H9 (cell line): ENCODE measurements around the gene ACSF3. TPM values are rescaled to one million over a fixed set of nuclear protein-coding genes. Genes with fewer than 3 reads are reported as not detected.

Experiments used
- DNase-seq: peaks from one replicate; pipeline ENCODE4 v3.0.0-alpha.2; 2017
- H2AFZ ChIP-seq: one replicate; pipeline ENCODE4 v1.6.1; 2013; ENCODE audit warnings: mild to moderate bottlenecking, low read length, control low read depth, moderate library complexity
- H2AK5ac ChIP-seq: 2 replicates; pipeline ENCODE4 v1.6.1; 2013; ENCODE audit warnings: low read length, control low read depth, mixed read lengths; ENCODE audit not compliant: insufficient read length
- H2BK120ac ChIP-seq: one replicate; pipeline ENCODE4 v1.6.1; 2013; ENCODE audit warnings: low read depth, mild to moderate bottlenecking, low read length, control low read depth, inconsistent platforms; ENCODE audit not compliant: poor library complexity, severe bottlenecking
- H2BK12ac ChIP-seq: 2 replicates; pipeline ENCODE4 v1.6.1; 2013; ENCODE audit warnings: low read length, control low read depth, mixed read lengths, low read depth; ENCODE audit not compliant: insufficient read length
- H2BK15ac ChIP-seq: 2 replicates; pipeline ENCODE4 v1.6.1; 2013; ENCODE audit warnings: low read depth, low read length, control low read depth
- H2BK20ac ChIP-seq: one replicate; pipeline ENCODE4 v1.6.1; 2013; ENCODE audit warnings: low read depth, mild to moderate bottlenecking, low read length, control low read depth, inconsistent platforms; ENCODE audit not compliant: poor library complexity, severe bottlenecking
- H2BK5ac ChIP-seq: 2 replicates; pipeline ENCODE4 v1.6.1; 2013; ENCODE audit warnings: low read length, control low read depth, mixed read lengths; ENCODE audit not compliant: insufficient read length
- H3K14ac ChIP-seq: 2 replicates; pipeline ENCODE4 v1.6.1; 2013; ENCODE audit warnings: low read length, control low read depth; ENCODE audit not compliant: insufficient read depth
- H3K18ac ChIP-seq: 2 replicates; pipeline ENCODE4 v1.6.1; 2013; ENCODE audit warnings: low read depth, mild to moderate bottlenecking, mixed read lengths, low read length, control low read depth; ENCODE audit not compliant: insufficient read length
- H3K23ac ChIP-seq: 2 replicates; pipeline ENCODE4 v1.6.1; 2013; ENCODE audit warnings: low read length, control low read depth, mixed read lengths, low read depth; ENCODE audit not compliant: insufficient read length
- H3K23me2 ChIP-seq: 2 replicates; pipeline ENCODE4 v1.6.1; 2013; ENCODE audit warnings: low read depth, mild to moderate bottlenecking, mixed read lengths, low read length, control low read depth; ENCODE audit not compliant: insufficient read length, poor library complexity, severe bottlenecking
- H3K27ac ChIP-seq: 2 replicates; pipeline ENCODE4 v1.5.1; 2013; ENCODE audit warnings: low read length, control low read depth, mixed read lengths, low read depth; ENCODE audit not compliant: insufficient read length
- H3K27me3 ChIP-seq: 2 replicates; pipeline ENCODE4 v1.6.1; 2013; ENCODE audit warnings: low read length, control low read depth, inconsistent platforms; ENCODE audit not compliant: insufficient read depth
- H3K4ac ChIP-seq: 2 replicates; pipeline ENCODE4 v1.6.1; 2013; ENCODE audit warnings: low read depth, mild to moderate bottlenecking, control low read depth, inconsistent platforms, low read length, moderate library complexity
- H3K4me1 ChIP-seq: 2 replicates; pipeline ENCODE4 v1.6.1; 2013; ENCODE audit warnings: low read length, control low read depth, inconsistent platforms; ENCODE audit not compliant: insufficient read depth
- H3K4me2 ChIP-seq: 2 replicates; pipeline ENCODE4 v1.6.1; 2013; ENCODE audit warnings: low read length, control low read depth, mixed read lengths; ENCODE audit not compliant: insufficient read length, insufficient read depth
- H3K56ac ChIP-seq: 2 replicates; pipeline ENCODE4 v1.6.1; 2013; ENCODE audit warnings: low read depth, mild to moderate bottlenecking, mixed read lengths, low read length, control low read depth; ENCODE audit not compliant: insufficient read length
- H3K79me1 ChIP-seq: 2 replicates; pipeline ENCODE4 v1.6.1; 2013; ENCODE audit warnings: low read depth, mild to moderate bottlenecking, moderate library complexity, low read length, control low read depth, inconsistent platforms; ENCODE audit not compliant: insufficient read depth, poor library complexity, severe bottlenecking
- H3K79me2 ChIP-seq: 2 replicates; pipeline ENCODE4 v1.6.1; 2013; ENCODE audit warnings: low read length, control low read depth, inconsistent platforms; ENCODE audit not compliant: insufficient read depth
- H3K9ac ChIP-seq: 2 replicates; pipeline ENCODE4 v1.6.1; 2013; ENCODE audit warnings: low read length, control low read depth, mixed read lengths; ENCODE audit not compliant: insufficient read length; ENCODE audit errors: extremely low read depth
- H3K9me3 ChIP-seq: one replicate; pipeline ENCODE4 v1.6.1; 2013; ENCODE audit warnings: low read depth, low read length, inconsistent platforms; ENCODE audit not compliant: control insufficient read depth
- H3T11ph ChIP-seq: one replicate; pipeline ENCODE4 v1.6.1; 2013; ENCODE audit warnings: mild to moderate bottlenecking, low read length, control low read depth, inconsistent platforms
- H4K20me1 ChIP-seq: one replicate; pipeline ENCODE4 v1.6.1; 2013; ENCODE audit not compliant: control insufficient read depth, insufficient read length, insufficient read depth
- H4K5ac ChIP-seq: 2 replicates; pipeline ENCODE4 v1.6.1; 2013; ENCODE audit warnings: low read depth, mild to moderate bottlenecking, mixed read lengths, low read length, control low read depth; ENCODE audit not compliant: insufficient read length
- H4K8ac ChIP-seq: replicated peaks from 2 replicates; pipeline ENCODE4 v1.6.1; 2013; ENCODE audit warnings: low read length, control low read depth, mixed read lengths, low read depth; ENCODE audit not compliant: insufficient read length
- H4K91ac ChIP-seq: 2 replicates; pipeline ENCODE4 v1.6.1; 2013; ENCODE audit warnings: low read depth, mild to moderate bottlenecking, moderate library complexity, mixed read lengths, low read length, control low read depth; ENCODE audit not compliant: insufficient read length
- H3K27ac Mint-ChIP-seq, 3 experiments: 2 replicates in 2 of 3; 3 replicates in 1 of 3; pipeline ENCODE4 v1.8.0; 2020 to 2021; ENCODE audit warnings: mixed read lengths in 3 of 3, mild to moderate bottlenecking in 1 of 3, moderate library complexity in 1 of 3
- H3K27me3 Mint-ChIP-seq: 2 replicates; pipeline ENCODE4 v1.8.0; 2021; ENCODE audit warnings: low read depth, mild to moderate bottlenecking, moderate library complexity, mixed read lengths
- H3K36me3 Mint-ChIP-seq, 3 experiments: 2 replicates in 2 of 3; 3 replicates in 1 of 3; pipeline ENCODE4 v1.8.0; 2020 to 2021; ENCODE audit warnings: low read depth in 3 of 3, mixed read lengths in 3 of 3; ENCODE audit not compliant: insufficient read depth in 1 of 3
- H3K4me1 Mint-ChIP-seq, 2 experiments: 2 replicates each; pipeline ENCODE4 v1.8.0; 2020; ENCODE audit warnings: mixed read lengths in 2 of 2
- H3K4me3 Mint-ChIP-seq, 2 experiments: 2 replicates in 1 of 2; 3 replicates in 1 of 2; pipeline ENCODE4 v1.8.0; 2020 to 2021; ENCODE audit warnings: mild to moderate bottlenecking in 2 of 2, mixed read lengths in 2 of 2, moderate library complexity in 1 of 2
- H3K9me3 Mint-ChIP-seq, 2 experiments: 2 replicates in 1 of 2; 3 replicates in 1 of 2; pipeline ENCODE4 v1.8.0; 2020; ENCODE audit warnings: mild to moderate bottlenecking in 2 of 2, mixed read lengths in 2 of 2, moderate library complexity in 1 of 2
- CTCF ChIP-seq: fragments of 200-600 bp; sonication (generic); conservative IDR thresholded peaks from 3 replicates; pipeline ENCODE4 v1.8.0; 2021; ENCODE audit warnings: antibody characterized with exemption, mild to moderate bottlenecking
- WGBS: extraction: QIAGEN DNeasy Blood & Tissue Kit; methylation state at CpG from one replicate; pipeline ENCODE4 v1.1.7; 2013; ENCODE audit warnings: missing lambda C conversion rate, low lambda C conversion rate, mixed read lengths; ENCODE audit not compliant: insufficient read length; ENCODE audit errors: extremely low coverage; 5-methylcytosine and 5-hydroxymethylcytosine counted together
- total RNA-seq: library from RNA; stranded (reverse); gene quantifications from 2 replicates; pipeline ENCODE4 v1.2.1, GENCODE V29; 2021

Gene ACSF3
- total RNA-seq, 1 experiment from 2014 or later, result 31.3 TPM

- no peak overlapping the region for H3K18ac ChIP-seq
- no peaks in the 10 kb centered on the region for H3K4me1 ChIP-seq
- WGBS, result no CpG with 5 or more reads among the region's 24 CpGs
- no peak overlapping the region for H4K91ac ChIP-seq
- H3K79me1 ChIP-seq, result no peaks in the 10 kb centered on the region
- no peak overlapping the region for H4K5ac ChIP-seq
- no peaks in the 10 kb centered on the region for H4K20me1 ChIP-seq
- Mint-ChIP-seq H3K9me3 (peaks cover 11 to 22% of the 10 kb centered on the region in 2 experiments), H3K36me3 (peaks cover 5 to 24% (median 18%) of the 10 kb centered on the region in 3 experiments; a peak in 6 of 7 replicates), H3K4me3 (no peak overlapping the region), H3K4me1 (no peaks in the 10 kb centered on the region), H3K27ac (no peak overlapping the region), H3K27me3 (peaks cover 21% of the 10 kb centered on the region)
- H3K79me2 ChIP-seq, result no peaks in the 10 kb centered on the region
- no peak overlapping the region for H3T11ph ChIP-seq
- no peak overlapping the region for H2BK5ac ChIP-seq
- H2BK15ac ChIP-seq, result no peak overlapping the region
- no peak overlapping the region for H2BK20ac ChIP-seq
- no peak overlapping the region for H2AK5ac ChIP-seq
- H3K27me3 ChIP-seq, result no peaks in the 10 kb centered on the region
- H3K4ac ChIP-seq, result no peak overlapping the region
- H3K23me2 ChIP-seq, result no peaks in the 10 kb centered on the region
- no peak overlapping the region for H3K23ac ChIP-seq
- no peak overlapping the region for H2AFZ ChIP-seq
- no peak overlapping the region for H3K9ac ChIP-seq
- no peak overlapping the region for H2BK12ac ChIP-seq
- no peak overlapping the region for H3K14ac ChIP-seq
- no peak overlapping the region for H3K56ac ChIP-seq
- no peak for TF ChIP-seq CTCF
- DNase-seq, result no peak
- H4K8ac ChIP-seq, result no peak overlapping the region
- H3K9me3 ChIP-seq, result peaks cover 8% of the 10 kb centered on the region
- H3K27ac ChIP-seq, result no peak overlapping the region
- no peak overlapping the region for H2BK120ac ChIP-seq
- H3K4me2 ChIP-seq, result no peak overlapping the region
These were observed 60.9 kb downstream of the ACSF3 start for GRCh38 chr16:89154390-89155183.
